Spleen (tissue), 7 donors: Measurements from ENCODE around the gene ATXN7L1.

Source experiments
- CTCF ChIP-seq, 11 experiments: fragments of 200-600 bp in 7 of 11; fragments of 450-650 bp in 4 of 11; sonication (generic) in 4 of 11; IDR thresholded peaks in 8 of 11; conservative IDR thresholded peaks in 3 of 11; 1 replicate in 7 of 11; 2 replicates in 4 of 11; pipeline versions ENCODE4 v1.4.0 to v1.8.0; 2016 to 2021; ENCODE audit warnings: antibody characterized with exemption in 11 of 11, inconsistent platforms in 4 of 11, mild to moderate bottlenecking in 1 of 11
- POLR2A ChIP-seq, 3 donors: fragments of 450-650 bp; IDR thresholded peaks; one replicate each; pipeline ENCODE4 v1.5.1; 2017; ENCODE audit warnings: antibody characterized with exemption in 3 of 3, mild to moderate bottlenecking in 1 of 3
- donor health status: DM: no; HTN: no; CAD: no; lungs with moderate emphysema.
- donor health status: DM: no; HTN: no; CAD: no.
- donor health status: DM: no; HTN: no; CAD: no.

- TF ChIP-seq CTCF (IDR thresholded peaks at IDR 0.05 in 8 of 11, conservative IDR thresholded peaks at IDR 0.05 in 3 of 11): no peak
- TF ChIP-seq POLR2A (IDR thresholded peaks at IDR 0.05): no peak
These were observed 214.8 kb downstream of the ATXN7L1 start for GRCh38 chr7:105661625-105662024.
